H1 (cell line): Measurements from ENCODE around the gene ZNF576.

Source experiments
- CTCF ChIP-seq, 3 experiments: IDR thresholded peaks; 1 replicate in 2 of 3; 2 replicates in 1 of 3; pipeline versions ENCODE4 v1.5.1 to v1.6.1; 2011; ENCODE audit warnings: low read length in 3 of 3, mild to moderate bottlenecking in 3 of 3, inconsistent platforms in 2 of 3, low read depth in 1 of 3, moderate library complexity in 1 of 3; ENCODE audit not compliant: insufficient read depth in 1 of 3; ENCODE audit errors: control extremely low read depth in 1 of 3
- HDAC2 ChIP-seq, 2 experiments: fragments of 300-600 bp in 1 of 2; sonication (generic) in 1 of 2; IDR thresholded peaks; 2 replicates each; pipeline ENCODE4 v1.6.1; 2011 to 2012; ENCODE audit warnings: low read depth in 2 of 2, low read length in 2 of 2, mild to moderate bottlenecking in 2 of 2, moderate library complexity in 2 of 2, borderline replicate concordance in 1 of 2, inconsistent platforms in 1 of 2
- KDM1A ChIP-seq: fragments of 200-600, 300-600 bp; sonication (generic); IDR thresholded peaks from 2 replicates; pipeline ENCODE4 v1.7.1; 2016; ENCODE audit warnings: mild to moderate bottlenecking, low read length, borderline replicate concordance
- SIN3A ChIP-seq, 2 experiments: IDR thresholded peaks in 1 of 2; conservative IDR thresholded peaks in 1 of 2; 2 replicates each; pipeline ENCODE4 v1.6.1; 2011 to 2012; ENCODE audit warnings: low read length in 2 of 2, improper control_type of control experiment in 1 of 2, low read depth in 1 of 2, mild to moderate bottlenecking in 1 of 2
- SP2 ChIP-seq: IDR thresholded peaks from 2 replicates; pipeline ENCODE4 v1.6.1; 2012; ENCODE audit warnings: mild to moderate bottlenecking, low read length, inconsistent platforms

GRCh38 chr19:43609872-43610271, 13.5 kb downstream of the ZNF576 start:
- TF ChIP-seq HDAC2 (IDR thresholded peaks at IDR 0.05; ENCODE audit: borderline replicate concordance in 1 of 2, low read depth in 2 of 2, low read length in 2 of 2) (no peak), KDM1A (no peak), SP2 (no peak), CTCF (IDR thresholded peaks at IDR 0.05; ENCODE audit: control extremely low read depth in 1 of 3, insufficient read depth in 1 of 3, low read depth in 1 of 3, low read length in 3 of 3) (no peak), SIN3A (conservative IDR thresholded peaks at IDR 0.05 in 1 of 2, IDR thresholded peaks at IDR 0.05 in 1 of 2; ENCODE audit: low read depth in 1 of 2, low read length in 2 of 2) (no peak)
